Suprapubic skin (tissue), 4 donors: ENCODE data around the gene FRAT1. TPM values are rescaled to one million over a fixed set of nuclear protein-coding genes. Genes with fewer than 3 reads are reported as not detected.

Experiments used
- DNase-seq, 2 donors: peaks; one replicate each; pipeline ENCODE4 v3.0.0-alpha.2; 2019; ENCODE audit warnings: low spot score in 2 of 2
- H3K27ac ChIP-seq: fragments of 200-600 bp; sonication (generic); one replicate; pipeline ENCODE4 v1.5.1; 2019
- H3K27me3 ChIP-seq: fragments of 200-600 bp; sonication (generic); one replicate; pipeline ENCODE4 v1.5.1; 2019
- H3K36me3 ChIP-seq: fragments of 200-600 bp; sonication (generic); one replicate; pipeline ENCODE4 v1.5.1; 2019
- H3K4me1 ChIP-seq: fragments of 200-600 bp; sonication (generic); one replicate; pipeline ENCODE4 v1.5.1; 2019
- H3K4me3 ChIP-seq: fragments of 200-600 bp; sonication (generic); one replicate; pipeline ENCODE4 v1.5.1; 2019; ENCODE audit warnings: mild to moderate bottlenecking
- H3K9me3 ChIP-seq: fragments of 200-600 bp; sonication (generic); one replicate; pipeline ENCODE4 v1.5.1; 2019
- CTCF ChIP-seq, 2 donors: fragments of 200-600 bp in 1 of 2; fragments of 450-650 bp in 1 of 2; sonication (generic) in 1 of 2; IDR thresholded peaks; one replicate each; pipeline ENCODE4 v1.5.1; 2016 to 2019; ENCODE audit warnings: antibody characterized with exemption in 2 of 2, mild to moderate bottlenecking in 1 of 2, moderate library complexity in 1 of 2
- EP300 ChIP-seq: sonication (generic); formaldehyde crosslinking; IDR thresholded peaks from one replicate; pipeline ENCODE4 v1.6.1; 2017; ENCODE audit warnings: antibody characterized with exemption
- POLR2A ChIP-seq, 2 donors: fragments of 450-650 bp; IDR thresholded peaks; one replicate each; pipeline ENCODE4 v1.6.1; 2017; ENCODE audit warnings: antibody characterized with exemption in 2 of 2, mild to moderate bottlenecking in 2 of 2, moderate library complexity in 2 of 2
- POLR2AphosphoS5 ChIP-seq, 3 donors: sonication (generic); formaldehyde crosslinking; IDR thresholded peaks; one replicate each; pipeline ENCODE4 v1.6.1; 2017; ENCODE audit warnings: antibody characterized with exemption in 3 of 3
- WGBS: methylation state at CpG from one replicate; pipeline ENCODE4 v1.1.5; 2018; 5-methylcytosine and 5-hydroxymethylcytosine counted together
- total RNA-seq, 4 donors: library from RNA; depleted of rRNA; stranded (reverse); fragments of >200 nt; gene quantifications; one replicate each; pipeline ENCODE4 v1.1.0, GENCODE V29; 2016

FRAT1 gene
- total RNA-seq, 4 donors from 2014 or later: 5.2 to 8.4 (median 7.2) TPM

- H3K36me3 ChIP-seq: no peaks in the 10 kb centered on the region
- no peaks in the 10 kb centered on the region for H3K9me3 ChIP-seq
- 46% methylated on average over 3 of the region's 3 CpGs for WGBS
- H3K27ac ChIP-seq: no peak overlapping the region
- H3K27me3 ChIP-seq: no peaks in the 10 kb centered on the region
- TF ChIP-seq EP300: no peak
- TF ChIP-seq POLR2A (IDR thresholded peaks at IDR 0.05): no peak
- no peak for TF ChIP-seq POLR2AphosphoS5 (IDR thresholded peaks at IDR 0.05)
- H3K4me1 ChIP-seq: peaks cover 29% of the 10 kb centered on the region
- DNase-seq: no peak
- no peak overlapping the region for H3K4me3 ChIP-seq
Measured at GRCh38 chr10:97321804-97322190, 2.7 kb downstream of the FRAT1 start.

- Histone ChIP-seq H3K27me3 (no peaks in the 10 kb centered on the region), H3K4me3 (no peak overlapping the region), H3K9me3 (no peaks in the 10 kb centered on the region), H3K27ac (no peak overlapping the region), H3K4me1 (peaks cover 24% of the 10 kb centered on the region), H3K36me3 (peaks cover 6% of the 10 kb centered on the region)
- no peak for DNase-seq
- no peak for TF ChIP-seq EP300
- TF ChIP-seq POLR2AphosphoS5 (IDR thresholded peaks at IDR 0.05): no peak
- TF ChIP-seq CTCF (IDR thresholded peaks at IDR 0.05): no peak
- TF ChIP-seq POLR2A (IDR thresholded peaks at IDR 0.05): no peak
- 88% methylated on average over 3 of the region's 4 CpGs for WGBS
Measured at GRCh38 chr10:97323501-97323900, 4.4 kb downstream of the FRAT1 start.

- WGBS: 91% methylated on average over 9 of the region's 9 CpGs
- peaks cover 19% of the 10 kb centered on the region for H3K36me3 ChIP-seq
Measured at GRCh38 chr10:97325754-97326153, 6.7 kb downstream of the FRAT1 start.

GRCh38 chr10:97327348-97328294 is 8.6 kb downstream of the FRAT1 start:
- no peak for DNase-seq
- H3K4me3 ChIP-seq: no peak overlapping the region
- no peak overlapping the region for H3K27ac ChIP-seq
- H3K9me3 ChIP-seq: no peaks in the 10 kb centered on the region
- TF ChIP-seq POLR2A (IDR thresholded peaks at IDR 0.05) (no peak), POLR2AphosphoS5 (IDR thresholded peaks at IDR 0.05) (no peak), CTCF (IDR thresholded peaks at IDR 0.05) (no peak), EP300 (no peak)
- H3K36me3 ChIP-seq: peaks cover 19% of the 10 kb centered on the region
- H3K27me3 ChIP-seq: no peaks in the 10 kb centered on the region
- H3K4me1 ChIP-seq: peaks cover 29% of the 10 kb centered on the region
- 77% methylated on average over 7 of the region's 7 CpGs for WGBS

More at GRCh38 chr10:97325754-97326153, 6.7 kb downstream of the FRAT1 start:
- H3K4me1 ChIP-seq: peaks cover 23% of the 10 kb centered on the region
- H3K27ac ChIP-seq: no peak overlapping the region
- no peaks in the 10 kb centered on the region for H3K27me3 ChIP-seq
- no peaks in the 10 kb centered on the region for H3K9me3 ChIP-seq
- DNase-seq: no peak
- no peak overlapping the region for H3K4me3 ChIP-seq
- TF ChIP-seq POLR2AphosphoS5 (IDR thresholded peaks at IDR 0.05): no peak
- TF ChIP-seq EP300: no peak
- no peak for TF ChIP-seq POLR2A (IDR thresholded peaks at IDR 0.05)
- no peak for TF ChIP-seq CTCF (IDR thresholded peaks at IDR 0.05)

- Histone ChIP-seq H3K27ac (no peak overlapping the region), H3K4me1 (peaks cover 34% of the 10 kb centered on the region), H3K36me3 (peaks cover 19% of the 10 kb centered on the region), H3K4me3 (no peak overlapping the region), H3K9me3 (no peaks in the 10 kb centered on the region), H3K27me3 (no peaks in the 10 kb centered on the region)
- no peak for DNase-seq
- TF ChIP-seq EP300 (no peak), CTCF (IDR thresholded peaks at IDR 0.05) (no peak), POLR2A (IDR thresholded peaks at IDR 0.05) (no peak), POLR2AphosphoS5 (IDR thresholded peaks at IDR 0.05) (no peak)
- WGBS: 78% methylated on average over 3 of the region's 3 CpGs
Measured at GRCh38 chr10:97328646-97329453, 9.8 kb downstream of the FRAT1 start.
